Measurements from ENCODE around the gene IGF2R.

Gene IGF2R

DNA sequence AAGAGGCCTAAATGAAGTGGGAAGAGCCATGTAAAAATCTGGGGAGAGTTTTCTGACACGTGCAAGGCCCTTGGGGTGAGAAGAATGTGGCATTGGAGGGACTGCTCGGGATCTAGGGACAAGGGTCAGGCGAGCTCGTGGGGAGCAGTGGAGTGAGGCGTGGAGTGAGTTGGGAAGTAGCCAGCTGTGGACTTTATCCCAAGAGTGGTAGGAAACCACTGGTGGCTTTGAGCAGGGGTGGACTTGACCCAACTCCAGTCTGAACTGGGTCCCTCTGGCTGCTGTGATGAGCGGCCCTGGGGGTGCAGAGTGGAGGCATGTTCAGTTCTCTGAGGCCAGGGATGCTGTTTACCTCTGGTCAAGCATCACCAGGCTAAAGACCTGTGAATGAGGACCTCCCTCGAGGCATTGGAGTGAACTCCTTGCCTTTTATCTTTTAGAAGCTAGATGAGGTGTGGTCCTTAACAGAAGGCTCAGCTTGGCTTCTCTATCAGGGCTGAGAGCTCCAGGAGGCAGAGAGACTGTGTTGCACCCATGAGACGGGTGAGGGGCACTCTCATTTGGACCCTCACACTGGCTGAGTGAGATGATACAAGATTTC lies 173.3 kb downstream of the IGF2R start:
- no peak for DNase-seq

DNA sequence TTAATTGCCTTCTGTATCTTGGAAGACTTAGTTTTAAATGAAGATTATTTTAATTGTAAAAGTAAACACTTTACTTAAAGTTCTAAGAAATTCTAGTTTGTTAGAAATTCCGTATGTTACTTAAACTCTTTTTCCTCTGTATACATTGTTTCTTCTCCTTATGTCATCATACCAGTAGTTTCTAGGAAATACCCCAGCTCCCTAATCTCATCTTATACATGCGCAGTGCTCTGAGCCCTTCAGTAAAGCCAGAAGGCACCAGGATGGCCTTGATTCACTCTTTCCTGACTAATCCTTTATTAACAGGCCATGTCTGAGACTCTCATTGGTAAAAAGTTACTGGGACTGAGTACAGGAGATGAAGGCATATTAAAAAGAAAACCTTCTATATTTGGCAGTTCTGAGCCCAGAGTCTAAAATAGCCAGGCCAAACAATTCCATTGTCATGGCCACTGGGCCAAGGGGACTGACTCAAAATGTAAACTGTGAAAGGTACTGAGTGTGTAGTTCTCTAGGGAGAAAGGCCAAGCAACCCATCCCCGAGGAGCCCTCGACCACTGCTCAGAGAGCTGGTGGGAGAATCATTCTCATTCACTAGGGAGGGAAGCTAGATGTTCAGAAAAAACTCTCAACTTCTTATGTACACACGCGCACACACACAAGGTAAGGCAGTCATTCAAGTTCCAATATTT lies 177.7 kb downstream of the IGF2R start:
- no peak for DNase-seq

- no peak for DNase-seq
These were observed 178.3 kb downstream of the IGF2R start for GRCh38 chr6:160147146-160147536.

- no peak for DNase-seq
These were observed 185.6 kb downstream of the IGF2R start for GRCh38 chr6:160154471-160154870.

DNA sequence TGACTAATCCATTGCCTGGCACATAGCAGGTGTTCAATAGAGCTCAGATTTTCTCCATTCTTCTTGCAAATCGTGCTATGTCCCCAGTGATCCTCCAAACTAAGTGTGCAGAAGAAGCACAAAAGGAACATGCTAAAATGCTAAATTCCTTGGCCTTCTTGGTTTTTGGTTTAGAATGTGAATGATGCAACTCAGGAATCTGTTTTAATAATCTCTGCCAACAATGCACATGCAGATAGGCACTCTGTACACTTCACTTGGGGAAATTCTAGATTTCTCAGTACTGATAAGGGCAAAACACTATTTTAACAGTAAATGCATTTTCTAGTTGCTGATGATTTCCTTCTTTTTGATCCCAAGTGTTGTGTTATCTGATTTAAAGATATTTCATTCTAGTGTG lies 188.0 kb downstream of the IGF2R start:
- no peak for DNase-seq

DNA sequence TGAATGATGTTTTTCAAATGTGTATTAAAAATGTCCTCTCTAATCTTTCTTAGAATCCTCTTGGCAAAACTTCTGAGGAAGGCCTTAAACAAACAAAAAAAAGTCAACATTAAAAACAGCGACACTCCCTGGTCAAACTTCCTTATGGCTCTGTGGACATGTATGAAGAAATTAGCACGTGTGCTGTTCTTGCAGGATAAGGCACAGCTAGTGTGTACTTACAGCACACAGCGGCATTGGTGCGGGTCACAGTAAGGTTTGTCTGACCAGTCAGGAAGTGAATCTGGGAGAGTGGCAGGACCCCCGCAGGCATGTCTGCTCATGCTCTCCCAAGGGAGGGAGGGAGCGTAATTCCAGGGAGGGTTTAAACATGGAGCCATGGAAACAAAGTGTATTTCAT lies 191.6 kb downstream of the IGF2R start:
- DNase-seq = no peak
